GM12864 (cell line): ENCODE data around the gene PODXL2.

Experiments
- DNase-seq: peaks from one replicate; pipeline ENCODE4 v3.0.0-alpha.2; 2011; ENCODE audit warnings: low read depth
- H3K4me3 ChIP-seq: 2 replicates; pipeline ENCODE4 v1.5.1; 2011; ENCODE audit warnings: mild to moderate bottlenecking, low read depth, low read length, control low read depth
- TF ChIP-seq, protein P1 (sequence below): IDR thresholded peaks from 2 replicates; pipeline ENCODE4 v1.5.1; 2011; ENCODE audit warnings: low read depth, mild to moderate bottlenecking, moderate library complexity, low read length, control low read depth, inconsistent platforms; ENCODE audit errors: missing control alignments

The PODXL2 gene

DNA sequence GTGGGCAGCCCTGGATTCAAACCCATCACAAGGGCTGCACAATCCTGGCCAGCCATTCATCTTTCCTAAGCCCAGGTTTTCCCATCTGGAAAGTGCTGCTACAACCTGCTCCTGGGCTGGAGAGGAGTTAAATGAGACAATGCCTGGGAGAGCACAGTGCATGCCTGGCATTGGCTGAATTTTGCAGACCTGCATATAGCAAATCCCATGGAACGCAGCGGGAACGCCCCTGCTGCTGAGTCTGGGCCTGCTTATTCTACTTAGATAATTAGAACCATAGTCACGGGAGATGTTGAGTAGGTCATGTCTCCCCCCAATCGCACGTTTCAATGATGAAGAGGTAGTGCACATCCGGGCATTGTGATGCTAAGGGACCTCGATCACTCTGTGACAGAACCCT is 90.4 kb downstream of the PODXL2 start:
- TF ChIP-seq, protein P1, sequence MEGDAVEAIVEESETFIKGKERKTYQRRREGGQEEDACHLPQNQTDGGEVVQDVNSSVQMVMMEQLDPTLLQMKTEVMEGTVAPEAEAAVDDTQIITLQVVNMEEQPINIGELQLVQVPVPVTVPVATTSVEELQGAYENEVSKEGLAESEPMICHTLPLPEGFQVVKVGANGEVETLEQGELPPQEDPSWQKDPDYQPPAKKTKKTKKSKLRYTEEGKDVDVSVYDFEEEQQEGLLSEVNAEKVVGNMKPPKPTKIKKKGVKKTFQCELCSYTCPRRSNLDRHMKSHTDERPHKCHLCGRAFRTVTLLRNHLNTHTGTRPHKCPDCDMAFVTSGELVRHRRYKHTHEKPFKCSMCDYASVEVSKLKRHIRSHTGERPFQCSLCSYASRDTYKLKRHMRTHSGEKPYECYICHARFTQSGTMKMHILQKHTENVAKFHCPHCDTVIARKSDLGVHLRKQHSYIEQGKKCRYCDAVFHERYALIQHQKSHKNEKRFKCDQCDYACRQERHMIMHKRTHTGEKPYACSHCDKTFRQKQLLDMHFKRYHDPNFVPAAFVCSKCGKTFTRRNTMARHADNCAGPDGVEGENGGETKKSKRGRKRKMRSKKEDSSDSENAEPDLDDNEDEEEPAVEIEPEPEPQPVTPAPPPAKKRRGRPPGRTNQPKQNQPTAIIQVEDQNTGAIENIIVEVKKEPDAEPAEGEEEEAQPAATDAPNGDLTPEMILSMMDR: no peak
- no peak for DNase-seq
- H3K4me3 ChIP-seq: no peak overlapping the region

DNA sequence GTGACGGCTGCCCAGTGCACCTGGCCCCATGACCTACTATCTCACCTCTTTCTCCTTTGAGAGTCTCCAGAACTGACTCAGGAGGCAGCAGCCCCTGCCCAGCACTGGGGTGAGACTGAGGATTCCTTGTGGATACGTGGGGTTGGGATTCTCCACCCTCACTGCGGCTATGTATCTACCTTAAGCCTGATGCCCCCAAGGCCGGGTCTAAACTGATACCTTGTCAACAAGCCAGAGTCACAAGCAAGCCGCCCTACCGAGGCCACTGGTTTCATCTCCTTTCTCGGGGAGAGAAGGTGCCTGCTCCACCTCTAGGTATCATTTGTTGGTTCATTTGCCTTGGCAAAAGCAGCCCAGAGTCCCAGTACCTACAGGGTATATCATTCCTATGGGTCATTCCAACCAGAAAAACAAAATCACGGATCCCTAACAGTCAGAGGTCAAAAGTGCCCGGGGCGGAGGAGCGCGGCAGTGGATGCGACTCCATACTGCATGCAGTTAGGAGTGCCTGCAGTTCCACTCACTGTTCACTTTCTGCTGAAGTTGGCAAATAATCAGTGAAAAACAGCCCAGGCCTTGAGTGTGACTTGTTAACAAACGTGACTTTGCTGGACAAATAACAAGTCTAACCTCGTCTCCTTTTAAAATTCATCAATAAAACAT is 91.3 kb downstream of the PODXL2 start:
- no peak overlapping the region for H3K4me3 ChIP-seq
- DNase-seq: no peak
- TF ChIP-seq, protein P1: no peak

DNA sequence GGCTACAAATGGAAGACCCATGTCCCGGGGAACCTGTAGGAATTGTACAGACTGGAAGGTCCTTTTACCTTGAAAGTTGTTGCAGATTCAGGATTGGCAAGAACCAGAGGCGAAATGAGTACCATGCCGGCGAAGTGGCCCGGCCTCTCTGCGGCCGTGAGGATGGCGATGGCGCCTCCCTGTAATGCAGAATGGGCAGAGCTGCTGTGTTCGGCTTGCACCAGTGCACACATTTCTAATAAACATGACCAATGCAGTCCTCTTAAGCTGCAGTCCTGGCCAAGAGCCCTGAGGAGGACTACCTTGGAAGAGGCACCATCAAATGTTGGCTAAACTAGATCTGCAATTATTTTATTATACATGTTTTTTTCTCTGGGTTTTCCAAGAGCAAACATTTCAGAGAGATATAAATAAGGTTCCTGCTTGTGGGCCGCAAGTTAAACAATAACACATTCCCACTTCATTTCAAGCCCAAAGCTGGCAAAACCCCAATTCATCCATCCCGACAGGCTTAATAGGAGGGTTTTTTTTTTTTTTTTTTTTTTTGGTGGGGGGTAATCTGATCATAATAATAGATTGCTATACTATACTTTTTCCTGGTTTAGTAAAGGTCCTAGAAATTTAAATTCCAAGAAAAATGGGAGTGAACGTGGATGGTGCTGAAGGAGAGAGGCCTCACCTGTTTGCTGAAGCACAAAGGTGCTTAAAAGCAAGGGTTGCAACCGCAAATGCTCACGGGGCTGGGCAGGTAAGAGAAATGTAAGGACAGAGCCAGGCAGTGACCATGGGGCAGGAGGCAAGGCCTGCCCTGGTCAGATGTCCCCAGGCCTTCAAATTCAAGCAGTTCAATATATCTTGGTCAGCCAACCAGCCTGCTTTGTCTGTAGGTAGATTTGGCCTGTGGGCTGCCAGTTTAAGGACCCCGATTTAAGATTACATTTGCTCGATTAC is 92.3 kb downstream of the PODXL2 start:
- no peak overlapping the region for H3K4me3 ChIP-seq
- DNase-seq: no peak
- TF ChIP-seq, protein P1: no peak

DNA sequence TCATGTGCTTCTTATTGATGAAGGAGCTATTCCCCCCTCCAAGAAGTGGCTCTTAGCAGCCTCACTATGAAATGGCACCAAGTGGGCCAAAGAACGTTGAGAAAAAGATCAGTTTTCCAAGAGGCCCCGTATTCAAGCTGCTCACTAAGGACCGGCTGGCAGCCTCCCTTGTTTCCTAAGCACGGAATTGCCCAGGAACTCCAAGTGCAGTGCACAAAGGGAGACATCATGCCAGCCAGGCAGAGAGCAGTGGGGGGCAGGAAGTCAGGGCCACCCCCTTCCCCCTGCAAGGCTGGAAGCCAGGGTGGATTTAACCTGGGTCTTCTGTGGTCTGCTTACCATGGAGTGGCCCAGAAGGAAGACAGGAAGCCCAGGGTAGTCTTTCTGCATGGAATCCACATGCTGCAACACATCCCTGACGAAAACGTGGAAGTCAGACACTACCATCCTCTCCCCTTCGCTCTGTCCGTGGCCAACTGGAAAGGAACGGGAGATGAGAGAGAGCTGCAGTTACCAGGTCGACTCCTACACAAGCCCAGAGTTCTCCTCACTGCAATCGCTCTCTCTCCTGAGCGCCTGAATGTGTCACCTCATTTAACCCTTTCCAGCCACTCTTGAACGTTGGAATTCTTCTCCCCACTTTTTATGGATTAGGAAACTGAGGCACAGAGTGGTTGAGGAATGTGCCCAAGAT is 93.3 kb downstream of the PODXL2 start:
- DNase-seq: no peak
- TF ChIP-seq, protein P1: no peak
- H3K4me3 ChIP-seq: no peak overlapping the region
